GM12892 (cell line): ENCODE measurements around the gene ECHDC3.

ENCODE experiments used
- POLR2A ChIP-seq: IDR thresholded peaks from 2 replicates; pipeline ENCODE4 v1.6.1; 2011; ENCODE audit warnings: low read depth, low read length, control low read depth
- TAF1 ChIP-seq: IDR thresholded peaks from 2 replicates; pipeline ENCODE4 v1.6.1; 2011; ENCODE audit warnings: low read depth, mild to moderate bottlenecking, control low read depth, low read length, borderline replicate concordance

GRCh38 chr10:11759347-11759746 is 17.2 kb downstream of the ECHDC3 start:
- TF ChIP-seq POLR2A (no peak), TAF1 (no peak)
